ENCODE results near the gene KNOP1.
"Not testable (repeated sequence)": the region's sequence is repeated elsewhere in the genome, so short reads cannot be mapped to it uniquely, and the experiment has no call there.

- not testable (repeated sequence) for TF ChIP-seq CTCF (conservative IDR thresholded peaks at IDR 0.05; ENCODE audit: low read depth, low read length); EZH2phosphoT487 (IDR thresholded peaks at IDR 0.05; ENCODE audit: borderline replicate concordance, low read length)
Observed at GRCh38 chr16:19716728-19717127, 1.3 kb downstream of the KNOP1 start.

Data from PC-3 (cell line).